COLO668 (cell line): Measurements from ENCODE around the gene OR2T3.
"Not testable (repeated sequence)": the region's sequence is repeated elsewhere in the genome, so short reads cannot be mapped to it uniquely, and the experiment has no call there.

Experiments used
- DNase-seq: peaks from one replicate; lab custom pipeline; 2025; ENCODE audit not compliant: unreplicated experiment; lab: John Stamatoyannopoulos, UW

The OR2T3 gene

GRCh38 chr1:248473051-248473450, at the start of gene OR2T3:
OR2T3 (plus strand) TSS chr1:248473351; CDS start chr1:248473351, 0 bp downstream.
- DNase-seq, result not testable (repeated sequence)

DNA sequence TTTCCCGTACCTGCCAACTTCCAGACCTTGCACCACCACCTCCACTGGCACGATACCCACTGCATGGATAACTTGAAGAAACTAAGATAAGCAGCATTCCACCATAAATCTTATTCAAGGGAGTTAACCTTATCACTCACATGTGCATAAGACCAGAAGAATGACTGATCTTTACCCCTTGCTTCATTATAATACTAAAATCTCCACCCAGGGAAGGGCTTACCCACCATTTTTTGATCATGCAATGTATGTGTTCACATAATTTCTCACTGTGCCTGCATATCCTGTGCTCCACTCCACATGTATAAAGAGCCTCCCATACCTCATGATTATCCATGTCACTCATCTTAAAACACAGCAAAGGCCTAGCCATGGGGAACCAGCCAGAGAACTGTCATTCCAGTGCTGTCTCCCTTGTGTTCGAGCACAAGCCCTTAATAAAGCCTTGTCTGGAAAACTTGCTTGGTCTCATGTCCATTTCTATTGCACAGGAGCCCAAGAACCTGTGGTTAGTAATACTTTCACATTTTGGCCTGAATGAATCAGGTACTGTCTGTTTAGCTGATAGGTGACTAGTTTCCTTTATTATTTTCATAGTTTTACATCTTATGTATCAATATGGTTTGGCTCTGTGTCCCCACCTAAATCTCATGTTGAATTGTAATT, 45.5 kb upstream of the OR2T3 start:
- not testable (repeated sequence) for DNase-seq

DNA sequence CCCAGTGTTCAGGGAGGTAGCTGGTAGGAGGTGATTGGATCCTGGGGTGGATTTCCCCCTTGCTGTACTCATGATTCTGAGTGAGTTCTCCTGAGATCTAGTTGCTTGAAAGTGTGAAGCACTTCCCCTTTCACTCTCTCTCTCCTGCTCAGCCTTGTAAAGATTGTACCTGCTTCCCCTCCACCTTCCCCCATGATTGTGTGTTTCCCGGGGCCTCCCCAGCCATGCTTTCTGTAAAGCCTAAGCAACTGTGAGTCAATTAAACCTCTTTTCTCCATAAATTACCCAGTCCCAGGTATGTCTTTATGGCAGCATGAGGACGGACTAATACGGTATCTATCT, 45.0 kb upstream of the OR2T3 start:
- not testable (repeated sequence) for DNase-seq

- not testable (repeated sequence) for DNase-seq
These were observed 41.5 kb upstream of the OR2T3 start for GRCh38 chr1:248431683-248432082.

DNA sequence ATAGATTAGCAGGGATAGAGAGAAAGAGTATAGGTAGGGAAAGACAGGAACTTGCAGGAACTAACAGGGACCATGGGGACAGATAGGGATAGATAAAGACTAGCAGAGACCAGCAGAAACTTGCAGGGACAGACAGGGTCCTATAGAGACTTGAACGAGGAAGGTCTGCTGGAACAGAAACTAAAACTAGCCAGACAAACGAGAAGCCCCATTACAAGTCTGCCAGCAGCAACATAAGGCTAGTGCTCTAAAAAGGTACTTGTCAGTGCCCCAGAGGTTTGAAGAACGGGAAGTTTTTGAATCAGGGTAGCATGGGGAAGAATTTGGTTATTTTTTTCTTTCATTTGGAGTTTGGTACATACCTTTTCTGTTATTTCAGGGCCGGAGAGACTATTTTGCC, 41.0 kb upstream of the OR2T3 start:
- DNase-seq, result not testable (repeated sequence)

- DNase-seq, result not testable (repeated sequence)
These were observed 39.2 kb upstream of the OR2T3 start for GRCh38 chr1:248433811-248434415.

GRCh38 chr1:248434913-248435312, 38.2 kb upstream of the OR2T3 start:
- DNase-seq, result not testable (repeated sequence)

DNA sequence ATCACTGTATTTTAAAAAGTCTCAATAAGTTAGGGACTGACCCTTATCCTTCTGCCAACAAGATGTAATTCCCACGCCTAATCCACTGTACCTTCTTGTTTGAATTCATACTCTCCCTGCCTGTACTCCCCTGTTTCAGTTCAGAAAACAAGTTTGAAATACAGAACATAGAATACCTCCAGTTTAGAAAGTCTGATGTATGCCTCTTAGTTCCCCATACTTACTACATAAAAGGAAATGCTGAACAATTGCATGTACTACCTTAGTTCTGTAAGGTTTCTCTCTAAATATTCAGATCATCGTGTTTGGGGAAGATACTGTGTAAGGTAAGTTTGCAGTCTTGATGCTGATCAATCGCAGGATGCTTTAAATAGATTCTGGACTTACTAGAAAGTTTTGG, 36.8 kb upstream of the OR2T3 start:
- DNase-seq, result not testable (repeated sequence)

DNA sequence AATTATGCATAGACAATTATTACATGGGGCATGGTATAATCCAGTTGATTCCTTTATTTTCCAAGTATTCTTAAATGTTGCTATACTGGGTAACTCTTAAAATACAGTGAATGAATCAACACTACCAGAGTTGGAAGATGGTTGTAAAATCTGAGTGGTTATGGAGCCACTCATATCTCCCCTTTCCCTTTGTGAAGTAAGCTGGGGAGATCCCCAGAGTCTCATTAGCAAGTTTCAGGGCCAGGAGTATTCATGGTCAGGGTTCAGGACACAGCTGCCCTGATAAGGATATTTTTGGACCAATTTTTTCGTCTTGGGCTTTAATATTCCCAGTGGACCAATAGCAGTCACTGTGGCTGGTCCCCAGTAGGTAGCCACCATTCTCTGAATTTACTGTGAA, 34.5 kb upstream of the OR2T3 start:
- DNase-seq, result not testable (repeated sequence)

DNA sequence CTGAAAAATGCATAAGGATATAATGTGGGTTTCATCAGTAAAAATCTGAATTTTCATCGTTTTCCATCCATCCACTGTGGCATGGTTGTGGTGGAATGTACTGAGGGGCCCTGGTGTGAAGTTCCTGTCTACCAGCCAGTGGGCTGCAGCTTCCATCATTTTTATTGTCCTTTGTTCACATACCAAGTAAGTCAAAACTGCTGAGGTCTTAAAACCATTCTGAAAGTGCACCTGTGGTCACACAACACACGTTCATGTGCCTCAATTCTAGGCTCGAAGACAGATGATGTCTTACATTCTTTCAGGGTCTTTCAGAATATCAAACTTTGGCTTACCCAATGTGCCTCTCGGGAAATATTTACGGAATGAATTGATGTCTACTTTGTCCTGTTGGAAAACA, 33.9 kb upstream of the OR2T3 start:
- not testable (repeated sequence) for DNase-seq

DNA sequence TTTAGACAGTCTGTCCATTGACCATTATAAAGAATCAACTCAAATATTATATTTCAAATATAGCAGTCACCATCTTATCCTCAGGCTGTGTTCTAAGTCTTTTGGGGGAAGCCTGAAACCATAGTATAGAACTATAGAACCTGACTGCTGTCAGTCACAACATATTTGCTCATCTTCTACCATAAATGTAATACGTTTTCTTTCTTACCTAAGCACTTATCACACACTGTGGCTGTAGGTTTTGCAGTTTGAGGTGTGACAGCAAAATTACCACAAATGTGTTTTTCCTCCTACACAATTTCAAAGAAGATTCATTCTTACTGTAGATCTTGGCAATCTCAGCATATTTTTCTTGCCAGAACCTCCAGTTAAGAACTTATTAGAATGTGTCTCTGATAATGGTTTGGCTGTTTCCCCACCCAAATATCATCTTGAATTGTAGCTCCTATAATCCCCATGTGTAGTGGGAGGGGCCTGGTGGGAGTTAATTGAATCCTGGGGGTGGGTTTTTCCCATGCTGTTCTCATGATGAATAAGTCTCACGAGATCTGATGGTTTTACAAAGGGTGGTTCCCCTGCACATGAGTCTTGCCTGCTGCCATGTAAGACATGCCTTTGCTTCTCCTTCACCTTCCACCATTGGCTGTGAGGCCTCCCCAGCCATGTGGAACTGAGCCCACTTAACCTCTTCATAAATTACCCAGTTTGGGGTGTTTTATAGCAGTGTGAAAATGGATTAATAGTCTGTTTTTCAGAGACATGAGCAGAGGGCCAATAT, 30.5 kb upstream of the OR2T3 start:
- not testable (repeated sequence) for DNase-seq

DNA sequence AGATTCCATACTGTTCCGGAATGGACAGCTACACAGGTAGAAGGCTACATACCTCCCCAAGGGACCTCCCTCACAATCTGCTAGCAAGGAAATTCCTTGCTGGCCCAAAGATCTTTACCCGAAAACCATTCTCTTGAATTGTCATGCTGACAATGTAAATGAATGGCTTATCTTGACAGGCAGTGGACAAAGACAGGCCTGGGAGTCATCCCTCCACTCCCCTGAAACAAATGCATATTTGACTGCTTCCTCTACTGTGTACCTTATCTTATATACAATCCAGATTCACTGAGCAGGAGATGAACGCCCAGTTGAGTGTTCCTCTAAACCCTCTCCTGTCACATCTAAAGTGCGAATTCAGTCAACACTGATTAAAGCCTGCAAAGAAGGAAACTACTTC, 28.5 kb upstream of the OR2T3 start:
- DNase-seq, result not testable (repeated sequence)

DNA sequence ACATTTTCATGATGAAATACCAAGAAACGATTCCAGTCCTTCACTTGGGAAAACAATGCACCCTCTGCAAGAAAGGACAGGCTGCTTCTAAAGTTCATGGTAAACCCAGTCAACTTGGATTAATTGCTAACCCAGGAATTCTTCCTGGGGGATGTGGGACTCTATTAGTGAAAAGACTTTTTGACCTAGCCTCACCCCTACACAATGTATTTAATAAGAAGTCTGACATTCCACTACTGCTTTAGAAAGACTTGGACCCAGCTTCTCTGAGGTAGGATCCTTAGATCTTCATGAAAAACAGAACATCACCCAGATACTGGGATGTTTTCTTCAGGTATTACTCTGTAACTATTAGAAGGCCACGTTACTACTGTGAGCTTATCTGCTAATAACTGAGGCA, 27.8 kb upstream of the OR2T3 start, which contains the start of gene OR2T2:
TSS of gene OR2T2 (plus strand) at position 239 of the 400 bp plus-strand sequence. CDS start 7,161 bp downstream, outside the sequence.
- DNase-seq, result not testable (repeated sequence)

DNA sequence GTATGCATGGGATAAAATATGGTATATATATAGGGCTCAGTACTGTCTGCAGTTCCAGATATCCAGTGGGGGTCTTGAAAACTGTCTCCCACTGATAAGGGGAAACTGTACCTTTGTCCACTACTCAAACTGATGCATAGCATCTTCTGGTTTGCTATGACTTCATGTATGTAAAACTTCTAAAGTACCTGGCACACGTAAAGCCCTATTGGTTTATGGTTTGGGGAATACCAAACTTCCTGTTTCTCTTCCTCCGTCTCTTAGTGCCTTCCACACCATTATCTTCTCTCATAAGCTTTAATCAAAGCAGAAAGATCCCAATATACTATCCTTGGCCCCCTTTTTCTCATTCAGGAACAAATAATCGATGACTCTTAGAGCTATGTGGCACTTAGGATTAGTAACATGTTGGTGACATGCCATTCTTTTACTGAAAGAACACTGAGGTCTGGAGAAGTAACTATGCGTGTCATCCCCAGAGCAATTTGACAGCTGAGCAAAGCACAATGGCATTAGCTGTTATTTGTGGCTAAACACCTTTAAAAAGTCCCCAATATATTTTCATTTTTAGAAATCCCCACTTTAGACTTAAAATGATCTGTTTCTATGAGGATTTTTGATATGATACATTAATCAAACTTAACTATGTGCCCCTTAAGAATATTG, 24.6 kb upstream of the OR2T3 start:
- DNase-seq, result not testable (repeated sequence)

GRCh38 chr1:248449821-248450465, 23.2 kb upstream of the OR2T3 start:
- DNase-seq, result not testable (repeated sequence)

GRCh38 chr1:248450466-248451145, 22.5 kb upstream of the OR2T3 start:
- not testable (repeated sequence) for DNase-seq

GRCh38 chr1:248453619-248454018, 19.5 kb upstream of the OR2T3 start:
- not testable (repeated sequence) for DNase-seq

GRCh38 chr1:248455045-248455444, 18.1 kb upstream of the OR2T3 start:
- not testable (repeated sequence) for DNase-seq

DNA sequence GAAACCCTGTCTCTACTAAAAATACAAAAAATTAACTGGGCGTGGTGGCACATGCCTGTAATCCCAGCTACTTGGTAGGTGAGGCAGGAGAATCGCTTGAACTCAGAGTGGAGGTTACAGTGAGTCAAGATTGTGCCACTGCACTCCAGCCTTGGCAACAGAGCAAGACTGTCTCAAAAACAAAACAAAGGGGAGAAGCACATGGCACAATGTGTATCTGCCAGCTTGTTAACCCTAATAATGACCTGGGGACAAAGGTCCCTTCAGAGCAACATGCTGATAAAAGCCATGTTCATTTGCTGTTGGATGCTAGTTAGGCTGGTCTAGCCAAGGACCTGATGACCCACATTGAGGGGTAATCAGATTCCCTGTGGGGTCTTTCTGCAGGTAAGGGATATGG, 16.5 kb upstream of the OR2T3 start:
- not testable (repeated sequence) for DNase-seq

- not testable (repeated sequence) for DNase-seq
These were observed 14.0 kb upstream of the OR2T3 start for GRCh38 chr1:248459117-248459516.
